Progenitor cell of endocrine pancreas (in vitro differentiated cells): ENCODE measurements around the gene WDR37. TPM values are rescaled to one million over a fixed set of nuclear protein-coding genes. Genes with fewer than 3 reads are reported as not detected.

Source experiments
- DNase-seq: peaks from one replicate; pipeline ENCODE4 v3.0.0; 2021; ENCODE audit warnings: low spot score; ENCODE audit not compliant: unreplicated experiment
- H3K27ac Mint-ChIP-seq: 2 replicates; pipeline ENCODE4 v1.8.0; 2021; ENCODE audit warnings: mild to moderate bottlenecking, moderate library complexity, mixed read lengths
- H3K27me3 Mint-ChIP-seq: 2 replicates; pipeline ENCODE4 v1.8.0; 2021; ENCODE audit warnings: mixed read lengths
- H3K36me3 Mint-ChIP-seq: 2 replicates; pipeline ENCODE4 v1.8.0; 2022; ENCODE audit warnings: mixed read lengths; ENCODE audit not compliant: insufficient read depth
- H3K4me1 Mint-ChIP-seq: 2 replicates; pipeline ENCODE4 v1.8.0; 2021; ENCODE audit warnings: low read depth, mixed read lengths
- H3K4me3 Mint-ChIP-seq: 2 replicates; pipeline ENCODE4 v1.8.0; 2021; ENCODE audit warnings: low read depth, mild to moderate bottlenecking, moderate library complexity, mixed read lengths
- H3K9me3 Mint-ChIP-seq: 2 replicates; pipeline ENCODE4 v1.8.0; 2021; ENCODE audit warnings: low read depth, mixed read lengths
- total RNA-seq: library from RNA; stranded (reverse); gene quantifications from 2 replicates; pipeline ENCODE4 v1.2.1, GENCODE V29; 2021
- TF ChIP-seq, protein P1 (sequence below): fragments of 200-600 bp; sonication (generic); IDR thresholded peaks from one replicate; pipeline ENCODE4 v1.5.0; 2021; ENCODE audit warnings: antibody characterized with exemption, mild to moderate bottlenecking; ENCODE audit not compliant: unreplicated experiment

Gene WDR37
- total RNA-seq, 1 donor from 2014 or later: 18.7 TPM

DNA sequence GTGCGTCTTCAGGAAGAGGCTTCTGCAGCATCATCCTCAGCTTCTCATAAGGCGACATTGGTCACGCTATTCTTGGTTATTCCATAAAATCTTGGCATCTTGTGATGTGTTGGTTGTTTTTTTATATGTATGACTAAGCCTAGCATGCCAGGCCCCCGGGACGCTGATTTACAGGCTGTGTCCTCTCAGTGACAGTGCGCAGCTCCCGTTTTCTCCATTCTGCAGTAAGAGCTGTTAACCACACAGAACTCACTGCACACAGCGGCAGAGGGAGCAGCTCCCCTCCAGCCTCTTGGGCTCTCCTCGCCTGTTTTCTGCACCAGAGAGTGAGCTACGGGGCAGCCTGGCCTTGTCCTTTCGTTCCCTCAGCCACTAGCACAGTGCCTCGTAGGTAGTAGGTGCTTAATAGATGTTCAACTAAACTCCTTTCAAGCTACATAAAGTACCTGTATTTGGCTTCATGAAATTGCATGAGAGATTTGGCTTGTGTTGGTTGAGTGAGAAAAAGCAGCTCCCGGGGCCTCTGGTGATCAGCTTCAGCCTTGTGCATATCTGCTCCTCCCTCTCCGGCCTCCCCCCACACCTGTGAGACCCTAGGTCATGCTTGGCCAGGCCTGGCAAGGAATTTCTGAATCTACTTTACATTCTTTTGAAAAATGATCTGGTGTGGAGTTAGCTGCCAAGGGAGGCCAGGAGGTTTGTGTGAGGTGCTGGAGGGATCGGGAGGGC, 116.2 kb downstream of the WDR37 start:
- Mint-ChIP-seq H3K27me3 (peaks cover 15% of the 10 kb centered on the region), H3K36me3 (no peaks in the 10 kb centered on the region), H3K4me1 (no peaks in the 10 kb centered on the region), H3K9me3 (no peaks in the 10 kb centered on the region), H3K4me3 (no peak overlapping the region), H3K27ac (no peak overlapping the region)
- DNase-seq: no peak
- TF ChIP-seq, protein P1, sequence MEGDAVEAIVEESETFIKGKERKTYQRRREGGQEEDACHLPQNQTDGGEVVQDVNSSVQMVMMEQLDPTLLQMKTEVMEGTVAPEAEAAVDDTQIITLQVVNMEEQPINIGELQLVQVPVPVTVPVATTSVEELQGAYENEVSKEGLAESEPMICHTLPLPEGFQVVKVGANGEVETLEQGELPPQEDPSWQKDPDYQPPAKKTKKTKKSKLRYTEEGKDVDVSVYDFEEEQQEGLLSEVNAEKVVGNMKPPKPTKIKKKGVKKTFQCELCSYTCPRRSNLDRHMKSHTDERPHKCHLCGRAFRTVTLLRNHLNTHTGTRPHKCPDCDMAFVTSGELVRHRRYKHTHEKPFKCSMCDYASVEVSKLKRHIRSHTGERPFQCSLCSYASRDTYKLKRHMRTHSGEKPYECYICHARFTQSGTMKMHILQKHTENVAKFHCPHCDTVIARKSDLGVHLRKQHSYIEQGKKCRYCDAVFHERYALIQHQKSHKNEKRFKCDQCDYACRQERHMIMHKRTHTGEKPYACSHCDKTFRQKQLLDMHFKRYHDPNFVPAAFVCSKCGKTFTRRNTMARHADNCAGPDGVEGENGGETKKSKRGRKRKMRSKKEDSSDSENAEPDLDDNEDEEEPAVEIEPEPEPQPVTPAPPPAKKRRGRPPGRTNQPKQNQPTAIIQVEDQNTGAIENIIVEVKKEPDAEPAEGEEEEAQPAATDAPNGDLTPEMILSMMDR: no peak

DNA sequence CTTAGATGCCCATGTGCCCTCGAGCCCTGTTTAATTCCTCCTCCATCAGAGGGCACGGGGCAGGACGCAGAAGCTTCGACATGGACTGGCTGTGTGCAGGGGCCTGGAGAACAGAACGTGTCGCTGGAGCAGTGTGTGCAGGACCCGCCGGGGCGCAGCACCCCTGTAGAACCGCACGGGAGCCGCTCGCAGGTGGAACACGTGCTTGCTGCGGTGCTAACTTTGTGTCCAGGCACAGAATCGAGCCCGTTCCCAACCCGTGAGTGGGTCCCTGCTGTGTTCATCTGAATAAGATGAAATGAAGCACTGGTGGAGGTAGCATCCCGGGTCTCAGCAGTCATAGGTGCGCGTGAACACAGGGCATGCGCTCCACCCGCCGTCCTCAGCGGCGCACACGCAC, 116.9 kb downstream of the WDR37 start:
- Mint-ChIP-seq H3K9me3 (no peaks in the 10 kb centered on the region), H3K27me3 (peaks cover 13% of the 10 kb centered on the region), H3K36me3 (no peaks in the 10 kb centered on the region), H3K4me1 (no peaks in the 10 kb centered on the region), H3K4me3 (no peak overlapping the region), H3K27ac (no peak overlapping the region)
- TF ChIP-seq, protein P1: no peak
- DNase-seq: no peak

DNA sequence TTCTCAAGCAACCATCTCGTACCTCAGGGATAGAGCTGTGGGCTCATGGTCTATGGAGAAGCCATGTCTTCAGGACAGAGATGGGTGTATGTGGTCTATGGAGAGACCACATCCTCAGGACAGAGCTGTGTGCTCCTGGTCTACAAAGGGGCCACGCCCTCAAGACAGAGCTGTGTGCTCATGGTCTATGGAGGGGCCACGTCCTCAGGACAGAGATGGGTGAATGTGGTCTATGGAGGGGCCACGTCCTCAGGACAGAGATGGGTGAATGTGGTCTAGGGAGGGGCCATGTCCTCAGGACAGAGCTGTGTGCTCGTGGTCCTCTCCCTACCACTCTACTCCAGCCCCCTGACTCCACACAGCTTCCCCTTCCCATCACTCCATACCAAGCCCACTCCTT, 117.8 kb downstream of the WDR37 start:
- no peak for DNase-seq
- Mint-ChIP-seq H3K27me3 (peaks cover 14% of the 10 kb centered on the region), H3K4me1 (no peaks in the 10 kb centered on the region), H3K27ac (no peak overlapping the region), H3K4me3 (no peak overlapping the region), H3K36me3 (no peaks in the 10 kb centered on the region), H3K9me3 (no peaks in the 10 kb centered on the region)
- TF ChIP-seq, protein P1: no peak

DNA sequence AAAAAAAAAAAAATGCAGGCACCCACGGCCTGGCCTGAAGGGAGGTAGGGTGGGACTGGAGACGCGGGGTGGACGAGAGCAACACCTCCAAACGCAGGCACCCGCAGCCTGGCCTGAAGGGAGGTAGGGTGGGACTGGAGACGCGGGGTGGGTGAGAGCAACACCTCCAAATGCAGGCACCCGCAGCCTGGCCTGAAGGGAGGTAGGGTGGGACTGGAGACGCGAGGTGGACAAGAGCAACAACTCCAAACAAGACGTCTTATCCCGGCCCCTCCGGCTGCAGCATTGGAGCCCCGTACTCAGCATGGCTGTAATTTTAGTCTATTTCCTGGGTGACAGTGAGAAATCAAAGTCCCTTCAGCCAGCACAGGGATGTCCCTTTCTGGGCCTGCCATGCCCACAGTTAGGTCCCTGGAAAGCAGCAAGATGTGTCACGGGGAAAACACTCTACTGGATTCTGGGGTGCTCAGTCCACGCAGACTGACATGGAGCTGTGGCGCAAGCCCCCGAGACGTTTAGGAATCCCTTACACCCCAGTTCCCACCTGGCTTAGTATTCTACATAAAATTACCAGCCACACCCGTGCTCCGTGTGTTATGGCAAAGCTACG, 119.9 kb downstream of the WDR37 start:
- Mint-ChIP-seq H3K27ac (no peak overlapping the region), H3K36me3 (no peaks in the 10 kb centered on the region), H3K27me3 (peaks cover 20% of the 10 kb centered on the region), H3K9me3 (no peaks in the 10 kb centered on the region), H3K4me3 (no peak overlapping the region), H3K4me1 (no peaks in the 10 kb centered on the region)
- TF ChIP-seq, protein P1: no peak
- no peak for DNase-seq

DNA sequence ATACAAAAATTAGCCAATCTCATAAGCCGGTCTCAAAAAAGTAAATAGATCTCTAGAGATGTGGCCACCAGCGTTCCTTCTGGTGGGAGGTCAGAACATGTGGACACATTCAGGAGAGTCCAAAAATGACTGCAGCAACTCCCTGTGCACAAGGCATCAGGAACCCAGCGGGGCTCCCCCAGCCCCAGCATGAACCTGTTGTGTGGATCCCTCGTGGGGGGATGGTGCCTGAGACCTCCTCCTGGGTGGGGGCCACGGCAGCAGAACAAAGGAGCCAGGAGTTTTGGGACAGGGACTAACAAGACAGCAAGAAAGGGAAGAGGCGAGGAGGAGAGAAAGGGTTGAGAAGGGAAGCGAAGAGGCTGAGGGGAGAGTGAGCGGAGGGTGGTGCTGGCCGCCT, 121.8 kb downstream of the WDR37 start:
- H3K4me1 Mint-ChIP-seq: no peaks in the 10 kb centered on the region
- H3K9me3 Mint-ChIP-seq: no peaks in the 10 kb centered on the region
- peaks cover 19% of the 10 kb centered on the region for H3K27me3 Mint-ChIP-seq
- H3K4me3 Mint-ChIP-seq: no peak overlapping the region
- TF ChIP-seq, protein P1: no peak
- H3K36me3 Mint-ChIP-seq: no peaks in the 10 kb centered on the region
- H3K27ac Mint-ChIP-seq: no peak overlapping the region
- DNase-seq: no peak
